Kidney capillary endothelial cell (primary cell): Measurements from ENCODE around the gene ASB3.

Source experiments
- DNase-seq: peaks from one replicate; pipeline ENCODE4 v3.0.0-alpha.2; 2018; ENCODE audit warnings: low spot score

ASB3 gene

GRCh38 chr2:53646788-53647187 is 140.0 kb downstream of the ASB3 start:
- DNase-seq = no peak

- DNase-seq = no peak
Observed at GRCh38 chr2:53641290-53641689, 145.5 kb downstream of the ASB3 start.

DNA sequence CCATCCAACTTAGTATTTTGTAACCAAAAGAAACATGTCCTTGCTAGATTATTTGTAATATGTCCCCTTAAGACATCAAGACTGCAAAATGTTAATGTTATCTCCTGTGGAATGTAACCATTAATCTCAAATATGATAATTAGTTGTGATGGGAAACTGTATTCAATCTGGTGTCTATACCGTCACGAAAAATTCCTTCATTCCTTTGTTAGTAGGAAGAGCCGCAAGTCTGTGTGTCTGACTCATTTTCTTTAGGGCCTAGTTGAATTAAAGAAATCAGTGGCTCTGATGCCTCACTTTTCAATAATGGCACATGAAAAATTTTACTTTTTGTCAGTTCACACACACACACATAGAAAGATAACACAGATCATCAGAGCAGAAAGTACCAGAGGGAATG is 146.3 kb downstream of the ASB3 start:
- DNase-seq = no peak

GRCh38 chr2:53636596-53636995 is 150.2 kb downstream of the ASB3 start:
- no peak for DNase-seq

DNA sequence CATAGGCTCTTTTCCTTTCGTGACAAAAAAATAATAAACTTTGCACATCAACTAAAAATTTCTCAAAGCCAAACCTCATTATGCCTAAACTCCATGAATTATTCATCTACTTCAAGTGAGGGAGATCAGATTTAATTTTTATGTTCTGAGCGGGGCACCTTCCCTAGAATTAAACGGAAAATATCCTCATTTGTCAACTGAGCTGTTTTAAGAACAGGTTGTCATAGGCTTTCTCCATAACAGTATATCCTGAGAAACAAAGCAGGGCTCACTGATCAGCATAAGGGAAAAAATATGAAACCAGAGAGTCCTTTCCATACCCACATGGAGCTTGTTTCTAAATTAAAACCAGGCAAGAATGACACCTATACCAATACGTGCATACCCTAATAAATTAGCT is 150.6 kb downstream of the ASB3 start:
- DNase-seq = no peak

- no peak for DNase-seq
Observed at GRCh38 chr2:53635694-53636093, 151.1 kb downstream of the ASB3 start.

- DNase-seq = no peak
Observed at GRCh38 chr2:53633441-53633840, 153.3 kb downstream of the ASB3 start.

DNA sequence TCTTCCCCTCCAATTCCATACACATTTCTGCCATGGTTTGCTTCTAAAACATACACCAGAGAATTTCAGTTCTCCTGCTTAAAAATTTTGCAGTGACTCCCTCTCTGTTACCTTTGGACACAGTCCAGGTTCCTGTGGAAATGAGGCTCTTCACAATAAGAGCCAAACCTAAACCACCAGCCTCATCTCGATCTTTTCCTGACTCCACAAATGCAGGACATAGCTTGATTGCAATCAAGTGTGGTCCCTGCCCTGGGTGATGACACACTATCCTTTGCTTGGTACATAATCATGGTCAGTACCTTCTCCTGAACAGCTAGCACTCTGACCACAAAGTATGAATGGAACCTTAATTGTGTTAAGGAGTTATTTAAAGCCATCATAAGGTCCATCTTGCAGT is 154.0 kb downstream of the ASB3 start:
- DNase-seq = no peak

- no peak for DNase-seq
Observed at GRCh38 chr2:53632126-53632460, 154.7 kb downstream of the ASB3 start.

DNA sequence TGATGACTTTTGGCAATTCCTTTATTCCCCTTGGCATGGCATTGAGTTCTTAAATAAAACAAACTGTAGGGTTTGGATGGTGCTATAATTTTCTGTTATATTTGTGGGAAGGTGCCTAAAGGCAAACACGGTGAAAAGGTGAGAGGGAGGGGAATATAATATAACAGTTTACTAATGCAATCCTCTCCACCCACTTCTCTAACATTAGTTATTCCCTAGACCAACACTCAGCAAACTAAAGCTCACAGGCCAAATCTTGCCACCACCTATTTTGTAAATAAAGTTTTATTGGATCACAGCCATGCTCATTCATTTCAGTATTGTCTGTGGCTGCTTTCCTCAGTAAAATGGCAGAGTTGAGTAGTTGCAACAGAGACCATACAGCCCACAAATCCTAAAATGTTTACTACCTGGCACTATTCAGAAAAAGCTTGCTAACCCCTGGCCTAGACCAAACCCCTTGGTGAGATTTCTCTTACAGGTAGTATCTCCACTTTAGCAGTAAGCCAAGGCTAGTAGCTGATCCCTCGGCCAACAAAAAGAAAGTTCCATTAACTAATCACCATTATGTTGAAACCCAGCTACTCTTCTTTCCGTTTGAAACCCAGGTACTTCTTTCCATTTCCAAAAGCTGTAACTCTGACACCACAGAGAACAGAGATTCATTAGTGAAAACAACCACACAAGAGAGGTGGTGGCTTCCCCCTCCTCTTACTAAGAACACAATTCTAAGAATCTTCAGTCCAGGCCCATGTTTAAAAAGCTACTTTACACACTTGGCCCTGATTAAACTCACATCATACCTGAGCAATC is 155.2 kb downstream of the ASB3 start:
- DNase-seq = no peak

- no peak for DNase-seq
Observed at GRCh38 chr2:53630026-53630606, 156.6 kb downstream of the ASB3 start.

GRCh38 chr2:53629501-53629900 is 157.3 kb downstream of the ASB3 start:
- no peak for DNase-seq

GRCh38 chr2:53629001-53629400 is 157.8 kb downstream of the ASB3 start:
- DNase-seq = no peak

DNA sequence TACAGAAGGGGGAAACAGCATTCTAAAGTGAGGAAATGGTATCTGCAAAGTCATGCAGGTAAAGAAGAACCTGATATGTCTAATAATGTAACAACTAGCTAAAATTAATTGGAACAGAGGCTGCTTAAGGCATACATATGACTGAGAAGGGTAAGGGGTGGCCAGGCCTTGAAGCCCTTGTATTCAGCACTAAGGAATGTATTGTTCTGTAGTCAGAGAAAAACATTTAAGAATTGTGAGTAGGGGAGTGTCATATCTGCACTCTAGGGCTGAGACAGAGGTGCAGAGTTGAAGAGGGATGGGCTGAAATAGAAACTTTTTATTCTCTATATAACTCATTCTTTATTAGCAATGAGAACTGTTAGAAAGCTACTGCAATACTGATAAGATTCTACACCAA is 164.6 kb downstream of the ASB3 start:
- no peak for DNase-seq

- no peak for DNase-seq
Observed at GRCh38 chr2:53620981-53621380, 165.8 kb downstream of the ASB3 start.
